Renal cortex interstitium (tissue), 11 donors: ENCODE data around the gene GPSM1. TPM values are rescaled to one million over a fixed set of nuclear protein-coding genes. Genes with fewer than 3 reads are reported as not detected.
A peak's percentile ranks its signal among the peaks of the same experiment; 100 is the strongest.
"Not testable (repeated sequence)": the region's sequence is repeated elsewhere in the genome, so short reads cannot be mapped to it uniquely, and the experiment has no call there.

Experiments used
- DNase-seq, 11 donors: peaks; one replicate each; pipeline ENCODE4 v3.0.0-alpha.2; 2013; ENCODE audit warnings: low read depth in 9 of 11, low spot score in 4 of 11; ENCODE audit errors: extremely low read depth in 1 of 11
- polyA plus RNA-seq, 3 donors: library from polyadenylated mRNA; unstranded; fragments of 120-200 nt; gene quantifications; one replicate each; pipeline ENCODE4 v1.2.1, GENCODE V29; 2013; ENCODE audit not compliant: insufficient read length in 3 of 3

GPSM1 gene
- polyA plus RNA-seq, 3 donors, result 28.2 to 48.1 (median 47.2) TPM

- no peak for DNase-seq
Measured at GRCh38 chr9:136395345-136396218, 68.2 kb downstream of the GPSM1 start.

- no peak for DNase-seq
Measured at GRCh38 chr9:136396219-136396515, 68.8 kb downstream of the GPSM1 start.

GRCh38 chr9:136397643-136398042 is 70.3 kb downstream of the GPSM1 start:
- DNase-seq, result no peak

- DNase-seq, result no peak
Measured at GRCh38 chr9:136398286-136398685, 70.9 kb downstream of the GPSM1 start.

GRCh38 chr9:136399176-136400037 is 72.1 kb downstream of the GPSM1 start:
- DNase-seq, result no peak

- DNase-seq, result peak; percentile 62 to 87 (median 83)
Measured at GRCh38 chr9:136400038-136400834, 72.9 kb downstream of the GPSM1 start, which contains the start of gene SNAPC4. SNAPC4 (minus strand) TSS chr9:136400170; CDS start chr9:136398428, 1,742 bp downstream.

- no peak for DNase-seq
Measured at GRCh38 chr9:136401173-136401922, 74.0 kb downstream of the GPSM1 start.

- no peak for DNase-seq
Measured at GRCh38 chr9:136402067-136402466, 74.7 kb downstream of the GPSM1 start.

GRCh38 chr9:136403538-136403914 is 76.2 kb downstream of the GPSM1 start:
- no peak for DNase-seq

GRCh38 chr9:136403915-136404800 is 76.8 kb downstream of the GPSM1 start:
- no peak for DNase-seq

GRCh38 chr9:136404801-136405136 is 77.4 kb downstream of the GPSM1 start:
- no peak for DNase-seq

- DNase-seq, result no peak
Measured at GRCh38 chr9:136405481-136405880, 78.1 kb downstream of the GPSM1 start.

- DNase-seq, result not testable (repeated sequence)
Measured at GRCh38 chr9:136405904-136406303, 78.6 kb downstream of the GPSM1 start.

GRCh38 chr9:136407061-136407460 is 79.7 kb downstream of the GPSM1 start:
- DNase-seq, result not testable (repeated sequence)

GRCh38 chr9:136407911-136408310 is 80.6 kb downstream of the GPSM1 start:
- DNase-seq, result no peak
